NCI-H2171 (cell line): Measurements from ENCODE around the gene NCKAP5.

Source experiments
- DNase-seq: peaks from one replicate; lab custom pipeline; 2025; lab: John Stamatoyannopoulos, UW

The NCKAP5 gene

DNA sequence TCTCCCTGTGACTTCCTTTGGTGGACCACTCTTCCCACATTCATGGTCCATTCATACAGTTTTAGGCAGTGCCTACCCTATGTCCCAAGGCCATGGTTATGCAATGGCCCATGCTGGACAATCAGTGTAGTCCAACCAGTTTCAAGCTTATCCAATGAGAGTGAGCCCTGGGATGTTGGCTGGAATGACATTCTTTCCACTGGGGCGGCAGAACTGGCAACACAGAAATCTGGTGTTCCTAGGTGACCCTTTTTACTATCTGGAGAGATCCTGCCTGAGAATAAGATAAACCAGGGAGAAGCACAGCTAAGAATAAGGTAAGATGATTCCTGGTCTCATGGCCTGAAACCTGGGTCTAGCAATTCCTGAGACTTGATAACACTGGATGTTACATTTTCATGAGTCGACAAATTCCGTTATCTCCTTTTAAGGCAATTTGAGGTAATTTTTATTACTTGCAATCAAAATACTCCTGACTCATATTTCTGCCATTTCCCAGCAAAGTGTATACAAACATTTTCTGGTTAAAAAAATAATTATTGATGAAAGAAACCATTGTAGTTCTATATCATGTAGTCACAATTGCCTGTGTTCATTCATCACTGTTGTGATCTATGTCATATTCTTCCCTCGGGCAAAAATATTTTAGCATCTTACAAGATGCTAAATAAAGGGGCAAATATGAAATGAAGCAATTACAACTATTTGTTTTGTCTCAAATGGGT is 626.8 kb downstream of the NCKAP5 start:
- DNase-seq, result no peak

DNA sequence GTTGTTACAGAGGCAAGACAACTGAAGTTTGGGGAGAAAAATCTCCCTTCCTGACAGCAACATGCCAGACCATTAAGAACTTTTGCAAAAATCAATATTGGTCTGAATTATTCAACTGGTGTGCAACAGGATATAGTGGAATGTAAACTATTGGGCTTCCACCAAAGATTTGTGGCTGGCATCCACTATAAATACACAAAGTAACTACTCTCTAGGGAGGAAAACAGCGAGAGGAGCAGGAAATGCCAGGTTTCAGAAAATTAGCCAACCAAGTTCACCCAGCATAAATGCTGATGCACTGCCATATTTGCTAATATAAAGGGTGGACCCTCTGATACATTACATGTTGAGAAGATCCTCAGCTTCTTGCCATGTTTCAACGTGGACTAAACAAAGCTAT is 630.6 kb downstream of the NCKAP5 start:
- no peak for DNase-seq

DNA sequence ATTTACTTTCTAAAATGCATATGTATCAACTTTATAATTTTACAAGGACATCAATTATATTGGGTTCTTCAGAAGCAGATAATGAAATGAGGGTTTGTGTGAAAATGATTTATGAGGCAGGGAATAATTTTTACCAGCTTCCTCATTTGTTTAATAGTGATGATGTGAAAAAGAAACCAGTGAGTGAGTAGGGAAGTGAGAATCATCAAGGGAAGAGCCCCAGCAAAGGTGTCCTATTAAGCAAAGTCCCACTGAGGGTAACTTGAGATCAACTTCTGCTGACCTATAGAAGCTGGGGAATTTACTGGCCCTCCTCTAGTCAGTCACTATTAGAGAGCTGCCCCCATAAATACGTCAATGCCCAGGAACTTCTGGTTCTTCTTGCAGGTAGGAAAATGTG is 631.5 kb downstream of the NCKAP5 start:
- no peak for DNase-seq

DNA sequence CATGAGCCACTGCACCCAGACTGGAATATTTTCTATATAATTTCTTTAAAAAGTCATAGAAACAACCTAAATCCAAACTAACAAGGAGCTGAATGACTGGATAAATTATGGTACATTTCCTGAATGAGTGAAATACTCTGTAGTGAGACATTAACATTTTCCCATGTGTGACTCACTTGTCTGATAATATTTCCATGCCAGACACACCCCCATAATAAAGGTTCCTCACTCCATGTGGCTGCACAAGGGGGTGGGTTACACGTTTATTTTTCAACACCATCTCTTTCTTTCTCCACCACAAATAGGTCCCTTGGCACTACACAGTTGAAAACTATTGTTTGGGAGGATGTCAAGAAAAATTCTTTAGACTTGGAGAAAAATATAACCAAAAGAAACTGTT is 632.0 kb downstream of the NCKAP5 start:
- DNase-seq, result no peak

DNA sequence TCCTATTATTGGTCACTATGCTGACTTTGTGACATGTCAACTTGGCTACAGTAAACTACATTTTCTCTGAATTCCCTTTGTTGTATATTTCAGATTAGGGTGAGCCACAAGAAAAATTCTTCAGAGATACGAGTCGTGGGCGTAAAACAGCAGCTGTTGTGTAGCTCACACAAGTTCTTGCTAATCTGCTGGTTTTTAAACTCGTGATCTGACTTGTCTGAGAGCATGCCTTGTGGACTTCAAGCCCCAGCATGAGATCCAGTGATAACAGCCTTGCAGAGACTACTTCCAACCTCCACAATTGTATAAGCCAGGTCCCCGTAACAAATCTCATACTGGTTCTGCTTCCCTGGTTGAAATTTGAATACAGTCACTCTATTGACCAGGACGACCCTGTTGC is 638.5 kb downstream of the NCKAP5 start:
- DNase-seq, result no peak

DNA sequence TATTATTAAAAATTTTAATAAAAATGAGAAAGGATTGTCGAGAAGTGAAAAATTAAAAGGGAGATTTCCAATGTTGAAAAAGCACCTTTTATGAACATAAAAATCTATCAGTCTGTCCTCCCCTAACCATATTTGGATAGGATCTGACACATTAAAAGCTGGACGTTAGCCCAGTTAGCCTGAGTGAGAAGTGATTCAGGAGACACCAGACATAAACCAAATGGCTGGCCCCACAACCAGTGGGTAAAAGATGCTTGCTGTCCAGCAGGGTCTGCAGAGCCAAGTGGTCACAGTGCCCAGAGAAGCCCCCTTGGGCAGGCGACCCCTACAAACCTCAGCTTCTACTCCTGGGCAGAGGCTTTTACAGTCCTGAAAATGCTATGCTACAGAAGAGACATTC is 644.5 kb downstream of the NCKAP5 start:
- DNase-seq, result no peak

DNA sequence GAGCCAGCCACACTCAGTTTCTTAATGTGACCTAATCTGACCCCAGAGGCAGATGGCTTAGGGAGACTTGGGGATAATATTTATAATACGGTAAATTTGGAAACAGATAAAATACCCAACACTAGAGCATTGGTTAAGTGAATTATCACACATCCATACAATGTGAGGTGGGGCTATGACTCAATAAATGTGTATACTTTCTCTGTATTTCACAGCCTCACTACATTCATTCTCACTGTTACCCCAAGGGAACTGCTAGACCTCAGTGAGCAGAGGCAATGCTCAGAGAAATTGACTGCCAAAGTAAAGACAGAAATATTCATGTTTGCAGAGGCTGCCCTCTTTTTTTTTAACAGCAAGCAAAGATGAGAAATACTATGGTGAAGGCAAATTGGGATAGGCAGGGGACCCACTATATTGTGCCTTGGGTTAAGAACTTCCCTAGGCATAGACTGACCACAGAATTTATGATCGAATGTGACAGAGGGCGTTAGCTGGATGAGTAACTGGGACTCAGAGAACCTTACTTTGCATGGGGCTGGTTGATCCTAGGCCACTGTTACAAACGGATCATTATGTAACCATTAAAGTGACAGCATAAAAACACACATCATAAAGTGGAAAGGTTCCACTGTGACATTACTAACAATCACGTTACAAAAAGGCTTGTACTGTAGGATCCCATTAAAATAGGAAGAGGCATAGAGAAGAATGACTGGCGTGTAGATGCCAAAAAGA is 652.3 kb downstream of the NCKAP5 start:
- no peak for DNase-seq

DNA sequence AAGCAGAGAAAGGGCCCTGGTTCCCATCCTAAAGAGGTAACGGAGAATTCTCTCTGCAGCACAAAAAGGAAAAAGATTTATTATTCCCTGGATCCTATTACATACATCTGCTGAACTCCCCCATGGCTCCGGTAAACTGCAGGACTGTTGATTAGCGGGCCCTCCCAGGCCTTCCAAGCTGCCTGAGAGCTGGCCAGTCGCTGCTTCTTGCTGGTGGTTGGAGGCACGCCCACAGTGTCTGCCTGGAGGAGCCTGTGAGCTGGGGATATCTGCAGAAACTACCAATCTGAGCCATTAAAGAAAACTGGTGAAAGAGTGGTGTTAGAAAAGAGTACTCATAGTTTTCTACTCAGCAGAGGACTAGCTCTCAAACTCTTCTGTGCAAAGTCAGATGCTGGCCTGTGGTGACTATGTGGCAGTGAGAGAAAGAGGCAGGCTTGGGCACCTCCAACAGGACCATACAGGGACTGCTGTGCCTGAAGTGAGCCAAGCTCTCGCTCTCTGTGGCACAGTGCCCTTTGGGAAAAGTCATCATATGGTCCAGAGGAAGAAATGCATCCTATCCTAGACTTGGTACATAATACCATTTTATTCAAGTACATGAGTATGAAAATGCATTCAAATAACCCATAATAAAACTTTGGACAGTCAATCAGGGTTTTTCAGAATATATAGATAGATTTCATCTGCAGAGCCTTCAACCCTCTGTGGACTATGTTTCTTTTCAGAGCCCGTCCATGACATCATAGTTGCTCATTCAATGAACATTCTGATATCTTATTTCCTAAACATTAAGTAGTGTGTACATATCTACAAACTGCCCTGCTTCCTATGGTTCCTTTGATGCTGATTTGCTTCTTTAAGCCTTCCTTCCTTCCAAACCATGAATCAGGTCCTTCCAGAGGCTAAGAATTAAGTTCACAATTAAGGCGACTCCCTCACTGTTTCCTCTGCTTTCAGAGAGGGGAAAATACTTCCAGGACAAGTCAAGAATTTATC is 656.2 kb downstream of the NCKAP5 start:
- DNase-seq, result no peak

DNA sequence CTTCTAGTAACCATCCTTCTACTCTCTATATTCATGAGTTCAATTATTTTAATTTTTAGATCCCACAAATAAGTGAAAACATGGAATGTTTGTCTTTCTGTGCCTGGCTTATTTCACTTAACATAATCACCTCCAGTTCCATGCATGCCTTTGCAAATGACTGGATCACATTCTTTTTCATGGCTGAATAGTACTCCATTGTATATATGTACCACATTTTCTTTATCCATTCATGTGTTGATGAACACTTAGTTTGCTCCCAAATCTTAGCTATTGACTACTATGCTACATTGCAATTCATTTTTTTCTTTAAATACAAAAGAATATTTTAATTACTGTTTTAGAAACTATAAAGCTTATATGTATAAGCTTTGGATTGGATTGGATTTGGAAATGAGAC is 657.8 kb downstream of the NCKAP5 start:
- no peak for DNase-seq

DNA sequence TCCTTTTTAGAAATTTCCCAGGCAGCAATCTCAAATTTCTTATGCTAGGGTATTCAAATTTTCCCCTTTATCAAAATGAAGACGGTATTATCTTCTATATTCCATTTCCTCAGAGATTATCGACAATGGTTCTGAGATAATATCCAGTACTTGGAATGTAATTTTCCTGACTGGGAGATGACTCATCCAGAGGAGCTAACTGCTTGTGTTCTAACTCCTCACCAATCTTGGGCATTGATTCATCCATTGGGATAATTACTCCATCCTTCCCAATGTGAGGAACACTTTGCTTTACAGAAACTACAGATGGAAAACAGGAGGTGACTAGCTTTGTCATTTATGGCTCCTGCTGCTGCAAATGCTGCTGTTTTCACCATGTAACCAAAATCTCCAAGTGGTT is 658.8 kb downstream of the NCKAP5 start:
- no peak for DNase-seq

DNA sequence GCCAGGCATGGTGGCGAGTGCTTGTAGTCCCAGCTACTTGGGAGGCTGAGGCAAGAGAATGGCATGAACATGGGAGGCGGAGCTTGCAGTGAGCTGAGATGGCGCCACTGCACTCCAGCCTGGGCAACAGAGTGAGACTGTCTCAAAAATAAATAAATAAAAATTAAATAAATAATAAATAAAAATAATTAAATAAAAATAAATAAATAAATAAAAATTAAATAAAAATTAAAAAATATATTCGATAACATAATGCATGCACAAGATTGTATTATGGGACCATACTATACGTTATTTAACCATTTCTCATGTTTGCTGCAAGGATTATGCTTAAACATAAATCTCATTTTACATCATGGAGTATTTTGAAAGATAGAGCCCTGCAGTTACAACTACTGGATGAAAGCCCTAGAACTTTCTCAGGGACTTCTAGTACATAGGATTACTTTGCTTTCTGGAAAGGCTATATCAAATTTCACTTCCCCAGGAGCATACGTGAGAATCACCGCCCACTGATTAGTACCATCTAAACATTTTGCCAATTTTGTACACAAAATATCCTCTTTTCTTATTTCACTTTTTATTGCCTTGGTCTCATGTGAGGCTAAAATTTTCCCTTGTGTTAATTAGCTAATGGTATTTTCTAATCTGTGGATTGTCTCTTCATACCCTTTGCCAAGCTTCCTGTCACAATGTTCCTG is 664.0 kb downstream of the NCKAP5 start:
- DNase-seq, result no peak

DNA sequence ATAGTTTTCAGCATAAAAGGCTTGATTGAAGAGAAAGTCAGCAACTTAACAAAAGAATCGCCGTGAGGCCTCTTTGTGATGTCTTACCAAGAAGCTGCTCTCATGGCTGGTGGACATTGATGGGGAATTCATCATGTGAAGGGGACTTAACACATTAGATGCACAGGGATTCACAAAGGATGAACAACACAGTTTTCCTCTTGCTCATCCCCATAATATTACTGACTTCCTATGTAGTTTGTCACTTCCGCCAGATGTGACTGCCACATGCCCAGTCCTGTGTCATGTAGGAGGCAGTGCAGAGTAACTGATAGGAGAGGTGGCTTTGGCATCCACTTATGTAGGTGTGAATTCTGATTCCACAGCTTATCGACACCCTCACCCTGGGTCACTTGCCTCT is 665.6 kb downstream of the NCKAP5 start:
- no peak for DNase-seq

DNA sequence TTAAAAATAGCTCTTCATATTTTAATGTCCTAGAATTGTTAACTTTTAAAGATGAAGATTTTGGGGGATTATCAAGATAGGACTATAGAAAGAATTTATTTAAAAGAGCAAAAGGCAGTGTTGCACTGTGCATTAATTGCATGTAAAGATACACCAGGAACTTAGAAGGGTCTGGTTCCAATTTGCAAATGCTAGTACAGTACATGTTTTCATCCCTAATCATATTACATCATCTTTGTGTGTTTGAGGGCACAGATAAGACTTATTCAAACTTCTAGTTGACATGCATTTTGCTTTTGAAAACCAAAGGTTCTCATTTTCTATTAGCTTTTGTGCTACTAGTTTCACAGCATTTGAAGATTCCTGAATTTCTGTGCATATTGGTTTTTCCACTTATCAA is 666.6 kb downstream of the NCKAP5 start:
- DNase-seq, result no peak

DNA sequence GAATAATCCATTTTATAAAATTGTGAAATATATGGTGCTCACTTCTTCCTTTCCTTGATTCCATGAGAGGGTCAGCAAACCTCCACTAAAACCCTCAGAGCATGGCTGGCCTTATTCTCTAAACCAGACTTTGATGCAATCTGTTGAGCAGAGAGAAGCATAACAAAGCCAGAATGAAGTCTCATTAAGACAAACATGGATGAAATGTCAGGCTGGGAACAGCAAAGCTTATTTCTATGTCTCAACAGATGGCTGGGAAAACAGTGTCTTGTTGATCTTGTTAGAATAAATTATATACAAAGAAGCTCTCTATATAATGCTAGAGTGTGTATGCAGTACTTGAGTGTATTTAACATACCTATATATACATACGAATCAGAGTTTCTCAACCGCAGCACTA is 671.2 kb downstream of the NCKAP5 start:
- no peak for DNase-seq

DNA sequence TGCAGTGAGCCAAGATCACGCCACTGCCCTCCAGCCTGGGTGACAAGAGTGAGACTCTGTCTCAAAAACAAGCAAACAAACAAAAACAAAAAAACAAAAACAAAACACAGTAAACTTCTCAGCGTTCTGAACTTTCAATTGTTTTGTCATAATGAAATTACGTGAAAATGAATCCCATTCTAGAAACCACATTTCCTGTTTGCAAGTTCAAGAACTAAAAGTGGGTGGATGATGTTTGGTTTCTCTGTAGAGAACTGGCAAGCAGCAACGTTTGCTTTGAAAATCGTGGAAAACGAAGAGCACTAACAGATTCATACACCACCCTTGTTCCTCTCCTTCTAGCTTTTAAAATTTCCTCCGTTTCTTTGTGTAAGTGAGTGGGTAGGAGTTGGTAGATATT is 672.2 kb downstream of the NCKAP5 start:
- no peak for DNase-seq

DNA sequence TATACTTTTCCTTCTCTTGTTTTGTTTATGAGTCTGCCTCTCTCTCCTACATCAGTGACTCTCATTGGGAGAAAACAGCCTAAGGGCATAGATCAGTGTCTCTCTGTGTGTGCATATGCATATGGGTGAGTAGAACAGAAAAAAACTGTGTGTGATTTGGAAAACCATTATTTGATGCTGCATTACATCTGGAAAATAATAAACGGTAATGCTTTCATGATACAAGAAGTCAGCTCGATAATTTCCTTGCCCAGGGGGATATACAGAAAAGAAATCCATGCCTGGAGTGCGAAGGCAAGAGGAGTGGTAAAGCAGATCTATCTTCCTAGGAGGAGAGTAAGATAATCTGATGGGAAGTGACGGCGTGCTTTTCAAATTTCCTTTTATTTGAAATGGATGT is 676.8 kb downstream of the NCKAP5 start:
- DNase-seq, result no peak

DNA sequence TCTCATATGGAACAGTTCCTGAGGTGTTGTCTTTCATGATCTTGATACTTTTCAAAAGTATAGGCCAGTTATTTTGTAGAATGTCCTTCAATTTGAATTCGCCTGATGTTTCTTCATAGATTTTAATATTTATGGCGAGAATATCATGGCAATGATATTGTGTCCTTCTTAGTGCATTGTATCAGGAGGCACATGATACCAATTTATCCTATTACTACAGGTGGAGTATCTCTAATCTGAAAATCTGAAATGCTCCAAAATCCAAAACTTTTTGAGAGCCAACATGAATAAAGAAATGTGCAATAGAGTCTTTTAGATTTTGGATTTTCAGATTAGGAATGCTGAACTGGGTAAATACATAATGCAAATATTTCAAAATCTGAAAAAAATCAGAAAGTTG is 681.7 kb downstream of the NCKAP5 start:
- DNase-seq, result no peak

DNA sequence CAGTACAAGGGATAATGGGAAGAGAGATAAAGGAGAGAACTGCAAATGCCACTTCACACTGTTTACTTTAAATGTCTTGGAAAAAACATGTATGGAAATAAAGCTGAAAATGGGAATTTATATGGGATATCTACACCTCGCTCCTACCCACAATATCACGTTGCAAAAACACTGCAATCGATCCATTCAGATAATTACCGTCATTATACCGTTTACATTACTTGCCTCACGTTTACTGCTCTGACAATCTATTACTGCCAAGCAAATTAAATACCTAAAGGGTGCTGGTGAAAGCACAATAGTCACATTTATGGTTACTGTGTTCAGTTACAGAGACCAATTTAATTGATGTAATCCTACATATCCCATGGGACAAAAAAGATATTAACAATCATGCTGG is 683.6 kb downstream of the NCKAP5 start:
- DNase-seq, result no peak

DNA sequence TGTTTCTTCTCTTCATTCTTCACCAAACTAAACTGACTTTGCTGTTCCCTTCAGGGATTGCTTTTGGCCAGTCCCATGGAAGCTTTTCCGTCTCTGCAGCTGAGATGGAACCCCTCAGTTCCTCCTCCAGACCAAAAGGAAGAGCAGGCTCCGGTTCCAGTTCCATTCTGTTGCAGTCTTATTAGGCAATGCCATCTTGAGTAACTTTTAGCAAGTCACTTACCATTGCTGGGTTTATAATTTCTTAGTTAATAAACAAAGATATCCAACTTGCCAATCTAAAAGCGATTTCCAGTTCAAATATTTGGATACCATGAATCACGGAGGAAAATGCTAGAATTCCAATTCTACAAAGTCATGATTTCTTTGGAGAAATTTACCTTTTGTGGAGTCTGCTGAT is 684.0 kb downstream of the NCKAP5 start:
- DNase-seq, result no peak

DNA sequence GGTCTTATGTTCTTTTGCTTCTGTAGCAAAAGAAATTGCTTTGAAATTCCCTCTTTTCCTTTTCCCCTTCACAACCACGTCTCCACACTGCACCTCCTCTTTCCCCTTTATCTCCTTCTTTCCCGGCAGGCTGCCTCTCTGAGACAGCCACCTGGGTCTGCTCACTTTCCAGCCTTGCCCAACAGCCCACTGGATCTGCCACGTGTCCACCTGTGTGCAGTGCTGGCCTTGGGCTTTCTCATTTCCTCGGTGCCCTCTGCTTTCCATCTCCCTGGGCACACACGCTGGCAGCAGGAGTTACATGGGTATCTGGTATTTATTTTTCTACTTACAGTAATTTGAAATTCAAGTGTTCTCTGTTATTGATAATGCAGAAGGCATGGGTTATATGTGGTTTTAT is 684.8 kb downstream of the NCKAP5 start:
- no peak for DNase-seq

DNA sequence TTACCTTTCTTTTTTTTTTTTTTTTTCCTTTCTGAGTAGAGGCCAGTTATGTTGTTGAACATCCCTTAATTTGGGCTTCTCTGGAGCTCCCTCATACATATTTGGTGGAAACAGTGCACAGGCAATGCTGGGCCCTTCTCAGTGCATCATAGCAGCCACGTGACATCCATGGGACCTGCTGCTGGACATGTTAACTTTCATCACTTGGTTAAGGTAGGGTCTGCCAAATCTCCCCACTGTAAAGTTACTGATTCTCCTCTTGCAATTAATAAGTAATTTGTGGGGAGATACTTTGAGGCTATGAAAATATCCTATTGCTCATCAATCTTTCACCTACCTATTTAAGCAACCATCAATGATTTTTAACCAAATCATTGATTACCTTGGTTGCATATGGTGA is 686.7 kb downstream of the NCKAP5 start:
- no peak for DNase-seq

DNA sequence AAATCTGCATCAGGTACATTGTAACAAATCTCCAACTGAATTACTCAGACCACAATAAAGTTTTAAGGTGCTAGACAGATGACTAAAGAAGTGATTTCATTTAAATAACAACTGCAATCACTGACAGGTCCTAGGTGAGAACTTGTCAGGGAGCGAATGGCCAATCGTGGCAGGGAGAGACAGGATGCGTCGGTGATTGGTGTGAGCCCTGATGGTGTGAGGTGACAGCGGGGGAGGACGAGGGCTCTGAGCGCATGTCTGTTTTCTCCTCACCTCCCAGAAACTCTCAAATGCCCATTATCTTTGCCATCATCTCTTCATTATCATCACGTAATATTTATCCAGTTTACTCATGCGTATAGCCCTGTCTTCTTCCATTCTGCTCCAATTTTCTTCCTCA is 690.3 kb downstream of the NCKAP5 start:
- no peak for DNase-seq
